ENCODE data around the gene FLNB.
A peak's percentile ranks its signal among the peaks of the same experiment; 100 is the strongest.

FLNB gene

GRCh38 chr3:58210761-58211460 lies 202.7 kb downstream of the FLNB start, which contains the start of gene DNASE1L3:
Gene DNASE1L3 (minus strand): TSS chr3:58210972. CDS start chr3:58210906, 66 bp downstream.
- in situ Hi-C loops (cut with HindIII; ENCODE audit: low pct_ligation_motif_present, low sequenced_read_pairs): no loop called here
- no peak within 1 kb of the TSS for H3K27ac ChIP-seq
- no peak for DNase-seq
- H3K4me3 ChIP-seq (ENCODE audit: low read depth, low read length): no peak within 1 kb of the TSS
- TF ChIP-seq CTCF (IDR thresholded peaks at IDR 0.05; ENCODE audit: low read depth, low read length, missing control alignments): no peak
- H3K27me3 ChIP-seq (replicated peaks): no peaks in the 10 kb centered on the region
- no peaks in the 10 kb centered on the region for H3K36me3 ChIP-seq (replicated peaks)

GRCh38 chr3:58214484-58215316 lies 206.5 kb downstream of the FLNB start:
- no peaks in the 10 kb centered on the region for H3K27me3 ChIP-seq (replicated peaks)
- TF ChIP-seq CTCF (IDR thresholded peaks at IDR 0.05; ENCODE audit: low read depth, low read length, missing control alignments): no peak
- no peak overlapping the region for H3K27ac ChIP-seq
- no peaks in the 10 kb centered on the region for H3K36me3 ChIP-seq (replicated peaks)
- peak; percentile 22 for DNase-seq
- in situ Hi-C loops (cut with HindIII; ENCODE audit: low pct_ligation_motif_present, low sequenced_read_pairs): no loop called here
- no peak overlapping the region for H3K4me3 ChIP-seq (ENCODE audit: low read depth, low read length)

- no peak for TF ChIP-seq CTCF (IDR thresholded peaks at IDR 0.05; ENCODE audit: low read depth, low read length, missing control alignments)
- H3K4me3 ChIP-seq (ENCODE audit: low read depth, low read length): no peak overlapping the region
- no peaks in the 10 kb centered on the region for H3K36me3 ChIP-seq (replicated peaks)
- no peak overlapping the region for H3K27ac ChIP-seq
- H3K27me3 ChIP-seq (replicated peaks): no peaks in the 10 kb centered on the region
- DNase-seq: no peak
- in situ Hi-C loops (cut with HindIII; ENCODE audit: low pct_ligation_motif_present, low sequenced_read_pairs): no loop called here
These were observed 207.2 kb downstream of the FLNB start for GRCh38 chr3:58215317-58216025.

GRCh38 chr3:58216496-58217195 lies 208.4 kb downstream of the FLNB start:
- no peak overlapping the region for H3K27ac ChIP-seq
- no peaks in the 10 kb centered on the region for H3K27me3 ChIP-seq (replicated peaks)
- in situ Hi-C loops (cut with HindIII; ENCODE audit: low pct_ligation_motif_present, low sequenced_read_pairs): no loop called here
- H3K4me3 ChIP-seq (ENCODE audit: low read depth, low read length): no peak overlapping the region
- no peak for TF ChIP-seq CTCF (IDR thresholded peaks at IDR 0.05; ENCODE audit: low read depth, low read length, missing control alignments)
- no peak for DNase-seq
- H3K36me3 ChIP-seq (replicated peaks): no peaks in the 10 kb centered on the region

GRCh38 chr3:58217209-58217811 lies 209.1 kb downstream of the FLNB start:
- Histone ChIP-seq H3K27me3 (replicated peaks) (no peaks in the 10 kb centered on the region), H3K27ac (peak overlapping the region; percentile 3), H3K36me3 (replicated peaks) (no peaks in the 10 kb centered on the region), H3K4me3 (ENCODE audit: low read depth, low read length) (peak overlapping the region; percentile 0)
- peak; percentile 83 for DNase-seq
- in situ Hi-C loops (cut with HindIII; ENCODE audit: low pct_ligation_motif_present, low sequenced_read_pairs): no loop called here
- peak; percentile 90 for TF ChIP-seq CTCF (IDR thresholded peaks at IDR 0.05; ENCODE audit: low read depth, low read length, missing control alignments)
